H1 (cell line): ENCODE data around the gene SMAD7. TPM values are rescaled to one million over a fixed set of nuclear protein-coding genes. Genes with fewer than 3 reads are reported as not detected.

Experiments used
- CTCF ChIA-PET: fragments of 300-600 bp; sonication (Branson Sonifier 250); formaldehyde crosslinking; loops from one replicate; lab custom pipeline; 2021; ENCODE audit not compliant: partially characterized antibody; lab: Charles Lee
- POLR2A ChIA-PET: fragments of 300-600 bp; sonication (Branson Sonifier 250); formaldehyde crosslinking; loops from one replicate; lab custom pipeline; 2021; ENCODE audit warnings: inconsistent platforms; ENCODE audit not compliant: partially characterized antibody; lab: Charles Lee
- DNase-seq, 2 experiments: peaks; one replicate each; pipeline versions ENCODE4 v3.0.0 to v3.0.0-alpha.2; 2010 to 2022; ENCODE audit warnings: low spot score in 2 of 2, low read depth in 1 of 2, mixed read lengths in 1 of 2
- FAIRE-seq: peaks from 2 replicates; lab custom pipeline; 2011; peaks lifted over from hg19 to GRCh38; lab: Jason Lieb, UNC
- H2AFZ ChIP-seq: 2 replicates; pipeline ENCODE4 v1.8.1; 2012; ENCODE audit warnings: low read length, inconsistent platforms
- H2AK5ac ChIP-seq: 2 replicates; pipeline ENCODE4 v1.6.1; 2013; ENCODE audit warnings: low read depth, low read length
- H2BK120ac ChIP-seq: replicated peaks from 2 replicates; pipeline ENCODE3; 2013; ENCODE audit warnings: low read depth, low read length, inconsistent platforms
- H2BK12ac ChIP-seq: 2 replicates; pipeline ENCODE4 v1.6.1; 2013; ENCODE audit warnings: low read depth, low read length
- H2BK15ac ChIP-seq: 2 replicates; pipeline ENCODE4 v1.6.1; 2013; ENCODE audit warnings: low read length
- H2BK20ac ChIP-seq: 2 replicates; pipeline ENCODE4 v1.6.1; 2013; ENCODE audit warnings: low read length
- H2BK5ac ChIP-seq: 2 replicates; pipeline ENCODE4 v1.6.1; 2013; ENCODE audit warnings: low read depth, low read length
- H3K14ac ChIP-seq: 2 replicates; pipeline ENCODE4 v1.6.1; 2013; ENCODE audit warnings: inconsistent platforms; ENCODE audit not compliant: insufficient read length
- H3K18ac ChIP-seq: 2 replicates; pipeline ENCODE4 v1.6.1; 2013; ENCODE audit warnings: low read length; ENCODE audit errors: extremely low read depth
- H3K23ac ChIP-seq: 2 replicates; pipeline ENCODE4 v1.6.1; 2013; ENCODE audit warnings: inconsistent platforms; ENCODE audit not compliant: insufficient read length
- H3K23me2 ChIP-seq: 2 replicates; pipeline ENCODE4 v1.6.1; 2013; ENCODE audit warnings: low read depth, low read length
- H3K27ac ChIP-seq: 2 replicates; pipeline ENCODE4 v1.6.1; 2011; ENCODE audit warnings: low read depth, low read length, inconsistent platforms
- H3K27me3 ChIP-seq, 4 experiments: replicated peaks in 1 of 4; 1 replicate in 1 of 4; 2 replicates in 3 of 4; pipeline versions ENCODE4 v1.6.1 to v1.8.1; 2011 to 2013; ENCODE audit warnings: low read length in 3 of 4, mild to moderate bottlenecking in 3 of 4, inconsistent platforms in 2 of 4, mixed read lengths in 2 of 4, moderate library complexity in 1 of 4; ENCODE audit not compliant: control insufficient read depth in 3 of 4, insufficient read depth in 3 of 4; ENCODE audit errors: extremely low read depth in 1 of 4
- H3K36me3 ChIP-seq, 4 experiments: 2 replicates each; pipeline versions ENCODE4 v1.6.1 to v1.8.1; 2011 to 2013; ENCODE audit warnings: mild to moderate bottlenecking in 4 of 4, low read length in 3 of 4, moderate library complexity in 2 of 4, control low read depth in 1 of 4, inconsistent platforms in 1 of 4; ENCODE audit not compliant: insufficient read depth in 4 of 4, control insufficient read depth in 2 of 4
- H3K4ac ChIP-seq: replicated peaks from 2 replicates; pipeline ENCODE3; 2013; ENCODE audit warnings: low read length, low read depth, mixed read lengths, inconsistent platforms; ENCODE audit not compliant: insufficient read length
- H3K4me1 ChIP-seq, 4 experiments: replicated peaks in 1 of 4; 1 replicate in 1 of 4; 2 replicates in 3 of 4; pipeline versions ENCODE4 v1.6.1 to v1.8.1; 2011 to 2013; ENCODE audit warnings: low read length in 3 of 4, inconsistent platforms in 2 of 4, mixed read lengths in 1 of 4; ENCODE audit not compliant: insufficient read depth in 4 of 4, control insufficient read depth in 3 of 4
- H3K4me2 ChIP-seq, 2 experiments: 2 replicates each; pipeline versions ENCODE4 v1.6.1 to v1.8.1; 2011 to 2013; ENCODE audit warnings: low read depth in 2 of 2, low read length in 2 of 2, control low read depth in 1 of 2, inconsistent platforms in 1 of 2, mild to moderate bottlenecking in 1 of 2; ENCODE audit not compliant: insufficient read depth in 1 of 2
- H3K4me3 ChIP-seq, 4 experiments: fragments of 200-600, 300-600 bp in 1 of 4; sonication (generic), shearing (Covaris generic), sonication (Bioruptor Twin) in 1 of 4; 2 replicates each; pipeline versions ENCODE4 v1.5.1 to v1.8.1; 2011 to 2016; ENCODE audit warnings: low read length in 4 of 4, low read depth in 3 of 4, control low read depth in 2 of 4, inconsistent platforms in 2 of 4, mild to moderate bottlenecking in 2 of 4, mixed read lengths in 1 of 4, moderate library complexity in 1 of 4; ENCODE audit not compliant: insufficient read depth in 2 of 4; ENCODE audit errors: extremely low read depth in 1 of 4
- H3K56ac ChIP-seq: replicated peaks from 2 replicates; pipeline ENCODE3; 2013; ENCODE audit warnings: low read depth, mild to moderate bottlenecking, mixed read lengths, low read length, inconsistent platforms; ENCODE audit not compliant: insufficient read length
- H3K79me1 ChIP-seq: 2 replicates; pipeline ENCODE4 v1.6.1; 2013; ENCODE audit warnings: low read depth, low read length, control low read depth
- H3K79me2 ChIP-seq, 2 experiments: 2 replicates each; pipeline versions ENCODE4 v1.6.1 to v1.8.1; 2012 to 2013; ENCODE audit warnings: low read length in 2 of 2, mild to moderate bottlenecking in 2 of 2, inconsistent platforms in 1 of 2; ENCODE audit not compliant: insufficient read depth in 2 of 2, control insufficient read depth in 1 of 2
- H3K9ac ChIP-seq, 4 experiments: replicated peaks in 1 of 4; 1 replicate in 1 of 4; 2 replicates in 3 of 4; pipeline versions ENCODE4 v1.6.1 to v1.8.1; 2011 to 2013; ENCODE audit warnings: low read depth in 3 of 4, low read length in 3 of 4, control low read depth in 2 of 4, mild to moderate bottlenecking in 2 of 4, moderate library complexity in 2 of 4, inconsistent platforms in 1 of 4; ENCODE audit errors: extremely low read depth in 1 of 4
- H3K9me3 ChIP-seq, 2 experiments: 2 replicates each; pipeline versions ENCODE4 v1.6.1 to v1.8.1; 2012 to 2013; ENCODE audit warnings: mild to moderate bottlenecking in 2 of 2, moderate library complexity in 2 of 2, control low read depth in 1 of 2, inconsistent platforms in 1 of 2, low read depth in 1 of 2, low read length in 1 of 2, mixed read lengths in 1 of 2; ENCODE audit not compliant: insufficient read depth in 2 of 2
- H4K20me1 ChIP-seq, 2 experiments: replicated peaks in 1 of 2; 2 replicates each; pipeline versions ENCODE3 to v1.8.1; 2011 to 2013; ENCODE audit warnings: inconsistent platforms in 2 of 2, low read length in 2 of 2, mild to moderate bottlenecking in 1 of 2; ENCODE audit not compliant: insufficient read depth in 2 of 2, control insufficient read depth in 1 of 2
- H4K5ac ChIP-seq: 2 replicates; pipeline ENCODE4 v1.6.1; 2013; ENCODE audit warnings: low read length, low read depth, mixed read lengths, inconsistent platforms; ENCODE audit not compliant: insufficient read length
- H4K8ac ChIP-seq: 2 replicates; pipeline ENCODE4 v1.8.0; 2013; ENCODE audit warnings: mild to moderate bottlenecking, moderate library complexity, low read length, inconsistent platforms; ENCODE audit not compliant: insufficient read depth; ENCODE audit errors: extremely low read depth
- H4K91ac ChIP-seq: replicated peaks from 2 replicates; pipeline ENCODE3; 2013; ENCODE audit warnings: low read length, mixed read lengths, inconsistent platforms; ENCODE audit not compliant: insufficient read length
- CBX8 ChIP-seq: fragments of 300-800, 300-1000 bp; sonication (generic); IDR thresholded peaks from 2 replicates; pipeline ENCODE4 v1.7.1; 2016; ENCODE audit warnings: low read depth, low read length, borderline replicate concordance
- HDAC2 ChIP-seq, 2 experiments: fragments of 300-600 bp in 1 of 2; sonication (generic) in 1 of 2; IDR thresholded peaks; 2 replicates each; pipeline ENCODE4 v1.6.1; 2011 to 2012; ENCODE audit warnings: low read depth in 2 of 2, low read length in 2 of 2, mild to moderate bottlenecking in 2 of 2, moderate library complexity in 2 of 2, borderline replicate concordance in 1 of 2, inconsistent platforms in 1 of 2
- KDM1A ChIP-seq: fragments of 200-600, 300-600 bp; sonication (generic); IDR thresholded peaks from 2 replicates; pipeline ENCODE4 v1.7.1; 2016; ENCODE audit warnings: mild to moderate bottlenecking, low read length, borderline replicate concordance
- KDM4A ChIP-seq: IDR thresholded peaks from one replicate; pipeline ENCODE4 v1.7.1; 2012; ENCODE audit warnings: low read depth, mild to moderate bottlenecking, moderate library complexity, low read length, inconsistent platforms; ENCODE audit not compliant: severe bottlenecking
- RBBP5 ChIP-seq: IDR thresholded peaks from 2 replicates; pipeline ENCODE4 v1.7.1; 2012; ENCODE audit warnings: low read depth, mild to moderate bottlenecking, inconsistent platforms, low read length, moderate library complexity, borderline replicate concordance
- SIN3A ChIP-seq, 2 experiments: IDR thresholded peaks in 1 of 2; conservative IDR thresholded peaks in 1 of 2; 2 replicates each; pipeline ENCODE4 v1.6.1; 2011 to 2012; ENCODE audit warnings: low read length in 2 of 2, improper control_type of control experiment in 1 of 2, low read depth in 1 of 2, mild to moderate bottlenecking in 1 of 2
- SP1 ChIP-seq: IDR thresholded peaks from 2 replicates; pipeline ENCODE4 v1.6.1; 2011; ENCODE audit warnings: low read depth, low read length
- TAF1 ChIP-seq: IDR thresholded peaks from 2 replicates; pipeline ENCODE4 v1.6.1; 2011; ENCODE audit warnings: mild to moderate bottlenecking, low read depth, low read length
- ZNF274 ChIP-seq: IDR thresholded peaks from 2 replicates; pipeline ENCODE4 v1.7.0; 2012; ENCODE audit warnings: low read length, borderline replicate concordance; ENCODE audit errors: extremely low read depth
- WGBS, 2 experiments: shearing (Covaris generic) in 1 of 2; methylation state at CpG; one replicate each; pipeline versions ENCODE4 v1.1.6 to v1.1.7; 2013 to 2015; ENCODE audit warnings: low lambda C conversion rate in 2 of 2, mixed read lengths in 2 of 2, inconsistent platforms in 1 of 2, low coverage in 1 of 2, missing lambda C conversion rate in 1 of 2; ENCODE audit not compliant: insufficient replicate concordance in 2 of 2, insufficient coverage in 1 of 2, insufficient read length in 1 of 2; ENCODE audit errors: extremely low coverage in 1 of 2, missing lambda C conversion rate in 1 of 2; 5-methylcytosine and 5-hydroxymethylcytosine counted together
- polyA plus RNA-seq, 7 experiments: library from polyadenylated mRNA; depleted of rRNA in 3 of 7; stranded (reverse) in 5 of 7; unstranded in 2 of 7; fragments of >200 nt in 5 of 7; fragments of 200-250 nt in 2 of 7; gene quantifications; 1 replicate in 5 of 7; 2 replicates in 1 of 7; 4 replicates in 1 of 7; pipeline versions ENCODE4 v1.2.1 to v1.2.3, GENCODE V29; 2011 to 2013; ENCODE audit warnings: missing spikeins in 2 of 7, mixed read lengths in 2 of 7
- total RNA-seq: library from RNA; stranded (reverse); fragmentation: NEBNext Ultra II Directional; extraction: Animal tissue kit (Norgen Biotek cat#: 25700); gene quantifications from 2 replicates; pipeline ENCODE4 v1.2.1, GENCODE V29; 2021
- TF ChIP-seq, protein P1 (sequence below): IDR thresholded peaks from 2 replicates; pipeline ENCODE4 v1.6.1; 2012; ENCODE audit warnings: inconsistent platforms

SMAD7 gene
- total and polyA plus RNA-seq, 2 of the 8 experiments (the other 6 are each of a cell fraction or from before 2014, with no cell fraction given) = 6.5 to 15.5 TPM

DNA sequence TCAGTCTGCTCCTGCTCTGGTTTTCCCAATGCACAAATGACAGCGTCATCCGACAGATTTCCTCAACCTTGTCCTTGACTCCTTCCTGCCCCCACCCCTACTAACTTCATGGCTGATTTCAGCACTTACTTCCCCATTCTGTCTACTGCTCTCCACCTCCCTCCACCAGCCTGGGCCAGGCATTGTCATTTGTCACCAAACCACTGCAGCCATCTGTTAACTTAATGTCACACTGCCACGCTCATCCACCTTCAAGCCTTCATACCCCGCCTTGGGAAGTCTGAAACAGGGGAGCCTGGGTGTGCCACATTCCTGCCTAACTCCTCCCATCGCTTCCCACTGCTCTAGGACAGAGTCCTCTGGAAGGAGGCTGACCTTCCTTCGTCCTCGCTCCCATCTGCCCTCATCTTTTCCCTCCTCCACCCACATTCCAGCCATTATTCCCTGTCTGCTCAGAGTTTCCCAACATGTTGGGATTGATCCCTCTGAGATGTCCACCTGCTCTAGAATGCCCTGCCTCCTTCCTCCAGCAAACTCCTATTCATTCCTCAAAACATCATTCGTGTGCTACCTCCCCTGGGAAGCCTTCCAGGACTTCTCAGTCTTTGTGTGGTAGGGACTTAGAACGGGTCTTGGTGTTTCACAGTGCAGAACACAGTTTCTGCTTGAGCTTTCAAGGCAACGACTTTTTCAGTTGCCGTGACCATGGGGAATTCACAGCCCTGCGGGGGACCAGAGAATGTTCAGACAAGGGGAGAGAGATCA is 42.2 kb upstream of the SMAD7 start:
- Histone ChIP-seq H3K36me3 (no peaks in the 10 kb centered on the region), H3K79me2 (no peaks in the 10 kb centered on the region), H3K14ac (no peak overlapping the region), H3K9me3 (no peaks in the 10 kb centered on the region), H3K9ac (no peak overlapping the region), H3K4me1 (peaks cover 2 to 6% (median 4%) of the 10 kb centered on the region in 4 experiments; a peak in 6 of 7 replicates), H3K4me2 (no peak overlapping the region), H2BK5ac (no peak overlapping the region), H3K4me3 (no peak overlapping the region), H4K91ac (no peak overlapping the region), H3K23me2 (no peaks in the 10 kb centered on the region), H2BK20ac (peak overlapping the region; percentile 62), H2BK120ac (no peak overlapping the region), H3K27ac (no peak overlapping the region), H2AFZ (no peak overlapping the region), H3K79me1 (no peaks in the 10 kb centered on the region), H4K5ac (no peak overlapping the region), H4K8ac (no peak overlapping the region), H3K27me3 (no peaks in the 10 kb centered on the region; a peak in 2 of 7 replicates), H2AK5ac (no peak overlapping the region), H3K18ac (no peak overlapping the region), H3K23ac (no peak overlapping the region), H2BK15ac (0 out of 2 replicates have a peak overlapping the region, but pooled peaks have one; percentile 72), H3K4ac (no peak overlapping the region), H2BK12ac (0 out of 2 replicates have a peak overlapping the region, but pooled peaks have one; percentile 50), H4K20me1 (no peaks in the 10 kb centered on the region), H3K56ac (no peak overlapping the region)
- 91% methylated on average over 12 of the region's 12 CpGs; no CpG with 5 or more reads in 1 of the 2 experiments for WGBS, 2 experiments
- no peak for FAIRE-seq
- ChIA-PET POLR2A (no interaction called here), CTCF (interaction anchor here (1.3 kb wide), 1 partner anchor 49 kb away, joined by 6 read pairs; no protein-coding TSS in a partner anchor)
- DNase-seq = no peak
- TF ChIP-seq SIN3A (conservative IDR thresholded peaks at IDR 0.05 in 1 of 2, IDR thresholded peaks at IDR 0.05 in 1 of 2; ENCODE audit: low read depth in 1 of 2, low read length in 2 of 2) = no peak
- TF ChIP-seq ZNF274 = no peak
- no peak for TF ChIP-seq RBBP5
- TF ChIP-seq HDAC2 (IDR thresholded peaks at IDR 0.05; ENCODE audit: borderline replicate concordance in 1 of 2, low read depth in 2 of 2, low read length in 2 of 2) = no peak
- TF ChIP-seq KDM1A = no peak
- no peak for TF ChIP-seq CBX8
- TF ChIP-seq, protein P1, sequence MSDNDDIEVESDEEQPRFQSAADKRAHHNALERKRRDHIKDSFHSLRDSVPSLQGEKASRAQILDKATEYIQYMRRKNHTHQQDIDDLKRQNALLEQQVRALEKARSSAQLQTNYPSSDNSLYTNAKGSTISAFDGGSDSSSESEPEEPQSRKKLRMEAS = no peak
- TF ChIP-seq KDM4A = no peak
- no peak for TF ChIP-seq TAF1
- no peak for TF ChIP-seq SP1
